Peyer's patch (tissue), 4 donors: ENCODE data around the gene PRR5L.

ENCODE experiments used
- CTCF ChIP-seq, 6 experiments: fragments of 450-650 bp in 4 of 6; fragments of 200-600 bp in 2 of 6; sonication (generic) in 1 of 6; IDR thresholded peaks; one replicate each; pipeline ENCODE4 v1.5.1; 2017 to 2019; ENCODE audit warnings: antibody characterized with exemption in 6 of 6, mild to moderate bottlenecking in 3 of 6, moderate library complexity in 1 of 6
- POLR2A ChIP-seq, 2 donors: fragments of 450-650 bp; IDR thresholded peaks; one replicate each; pipeline ENCODE4 v1.5.1; 2017; ENCODE audit warnings: antibody characterized with exemption in 2 of 2, mild to moderate bottlenecking in 2 of 2, moderate library complexity in 2 of 2

- TF ChIP-seq CTCF (IDR thresholded peaks at IDR 0.05) (no peak), POLR2A (IDR thresholded peaks at IDR 0.05) (no peak)
Observed at GRCh38 chr11:36271794-36272407, 24.2 kb upstream of the PRR5L start.
